ENCODE results near the gene KAZN. TPM values are rescaled to one million over a fixed set of nuclear protein-coding genes. Genes with fewer than 3 reads are reported as not detected.
A peak's percentile ranks its signal among the peaks of the same experiment; 100 is the strongest.

KAZN gene
- total and polyA plus RNA-seq, 2 of the 8 experiments (the other 6 are each of a cell fraction or from before 2014, with no cell fraction given): 3.7 to 11.8 TPM

DNA sequence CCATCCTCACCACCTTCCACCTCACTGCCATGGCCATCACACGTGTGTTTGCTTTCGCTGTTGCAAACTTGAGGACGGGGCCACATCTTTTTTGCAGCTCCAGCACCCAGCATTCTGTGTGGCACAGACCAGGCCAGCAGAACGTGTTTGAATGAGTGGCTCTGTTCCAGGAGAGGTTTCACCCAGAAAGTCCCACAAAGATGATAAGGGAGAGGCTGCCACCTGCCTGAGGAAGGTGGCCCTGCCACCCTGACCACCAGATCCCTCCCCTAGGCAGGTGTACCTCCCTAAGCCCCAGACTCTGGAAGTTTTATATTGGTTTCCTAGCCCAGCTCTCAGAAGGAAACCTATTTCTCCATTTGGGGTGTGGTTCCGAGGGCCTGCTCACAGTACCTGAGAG, 252.1 kb downstream of the KAZN start:
- H3K23me2 ChIP-seq (ENCODE audit: low read depth, low read length): no peaks in the 10 kb centered on the region
- H4K91ac ChIP-seq (replicated peaks; ENCODE audit: insufficient read length, low read length): no peak overlapping the region
- H3K18ac ChIP-seq (ENCODE audit: extremely low read depth, low read length): no peak overlapping the region
- no peaks in the 10 kb centered on the region; a peak in 1 of 7 replicates for H3K4me1 ChIP-seq (replicated peaks in 1 of 4; ENCODE audit: control insufficient read depth in 3 of 4, insufficient read depth in 4 of 4, low read length in 3 of 4)
- H2AK5ac ChIP-seq (ENCODE audit: low read depth, low read length): no peak overlapping the region
- no peak overlapping the region for H2BK120ac ChIP-seq (replicated peaks; ENCODE audit: low read depth, low read length)
- H3K4me2 ChIP-seq (ENCODE audit: insufficient read depth in 1 of 2, low read depth in 2 of 2, low read length in 2 of 2): no peak overlapping the region
- DNase-seq (ENCODE audit: low read depth in 1 of 2, low spot score in 2 of 2): no peak
- H4K5ac ChIP-seq (ENCODE audit: insufficient read length, low read depth, low read length): no peak overlapping the region
- no peak overlapping the region for H3K9ac ChIP-seq (replicated peaks in 1 of 4; ENCODE audit: extremely low read depth in 1 of 4, low read depth in 3 of 4, low read length in 3 of 4)
- H4K8ac ChIP-seq (ENCODE audit: extremely low read depth, insufficient read depth, low read length): no peak overlapping the region
- ChIA-PET POLR2A (ENCODE audit: partially characterized antibody) (no interaction called here), CTCF (ENCODE audit: partially characterized antibody) (interaction anchor here (0.9 to 2.5 kb wide), 11 partner anchors 11 to 419 kb away, joined by 3 to 9 read pairs (median 4); no protein-coding TSS in a partner anchor)
- no peak overlapping the region for H3K27ac ChIP-seq (ENCODE audit: low read depth, low read length)
- H3K56ac ChIP-seq (replicated peaks; ENCODE audit: insufficient read length, low read depth, low read length): no peak overlapping the region
- no peak overlapping the region for H3K4me3 ChIP-seq (ENCODE audit: extremely low read depth in 1 of 4, insufficient read depth in 2 of 4, low read depth in 3 of 4, low read length in 4 of 4)
- H2BK15ac ChIP-seq (ENCODE audit: low read length): no peak overlapping the region
- no peak overlapping the region for H3K23ac ChIP-seq (ENCODE audit: insufficient read length)
- no peaks in the 10 kb centered on the region; the same call in 1 of the 2 replicates for H3K79me1 ChIP-seq (ENCODE audit: low read depth, low read length)
- H2BK12ac ChIP-seq (ENCODE audit: low read depth, low read length): no peak overlapping the region
- TF ChIP-seq CTCF (IDR thresholded peaks at IDR 0.05; ENCODE audit: control extremely low read depth in 1 of 3, insufficient read depth in 1 of 3, low read depth in 1 of 3, low read length in 3 of 3) (peak; percentile 37 to 58 (median 45)), RAD21 (IDR thresholded peaks at IDR 0.05 in 1 of 2, conservative IDR thresholded peaks at IDR 0.05 in 1 of 2; ENCODE audit: low read depth in 2 of 2, low read length in 2 of 2) (peak; percentile 59 to 69), RBBP5 (IDR thresholded peaks at IDR 0.05; ENCODE audit: borderline replicate concordance, low read depth, low read length) (no peak)
- peaks cover 1 to 3% of the 10 kb centered on the region in 2 experiments for H4K20me1 ChIP-seq (replicated peaks in 1 of 2; ENCODE audit: control insufficient read depth in 1 of 2, insufficient read depth in 2 of 2, low read length in 2 of 2)
- H3K79me2 ChIP-seq (ENCODE audit: control insufficient read depth in 1 of 2, insufficient read depth in 2 of 2, low read length in 2 of 2): no peaks in the 10 kb centered on the region
- no peaks in the 10 kb centered on the region; a peak in 1 of 4 replicates for H3K9me3 ChIP-seq (ENCODE audit: insufficient read depth in 2 of 2, low read depth in 1 of 2, low read length in 1 of 2)
- no peaks in the 10 kb centered on the region; a peak in 1 of 8 replicates for H3K36me3 ChIP-seq (ENCODE audit: control insufficient read depth in 2 of 4, insufficient read depth in 4 of 4, low read length in 3 of 4)
- no peak overlapping the region for H2BK20ac ChIP-seq (ENCODE audit: low read length)
- no peaks in the 10 kb centered on the region for H3K27me3 ChIP-seq (replicated peaks in 1 of 4; ENCODE audit: control insufficient read depth in 3 of 4, extremely low read depth in 1 of 4, insufficient read depth in 3 of 4, low read length in 3 of 4)
- H3K4ac ChIP-seq (replicated peaks; ENCODE audit: insufficient read length, low read depth, low read length): no peak overlapping the region
- no peak overlapping the region for H3K14ac ChIP-seq (ENCODE audit: insufficient read length)
- WGBS, 2 experiments (ENCODE audit: extremely low coverage in 1 of 2, insufficient coverage in 1 of 2, insufficient read length in 1 of 2, insufficient replicate concordance in 2 of 2, low coverage in 1 of 2, low lambda C conversion rate in 2 of 2, missing lambda C conversion rate in 1 of 2): 77% methylated on average over 5 of the region's 5 CpGs; no CpG with 5 or more reads in 1 of the 2 experiments
- no peak overlapping the region for H2AFZ ChIP-seq (ENCODE audit: low read length)
- 0 out of 2 replicates have a peak overlapping the region, but pooled peaks have one; percentile 46 for H2BK5ac ChIP-seq (ENCODE audit: low read depth, low read length)
- no peak for FAIRE-seq
